ENCODE data around the gene FOXD4.
"Not testable (repeated sequence)": the region's sequence is repeated elsewhere in the genome, so short reads cannot be mapped to it uniquely, and the experiment has no call there.

FOXD4 gene

DNA sequence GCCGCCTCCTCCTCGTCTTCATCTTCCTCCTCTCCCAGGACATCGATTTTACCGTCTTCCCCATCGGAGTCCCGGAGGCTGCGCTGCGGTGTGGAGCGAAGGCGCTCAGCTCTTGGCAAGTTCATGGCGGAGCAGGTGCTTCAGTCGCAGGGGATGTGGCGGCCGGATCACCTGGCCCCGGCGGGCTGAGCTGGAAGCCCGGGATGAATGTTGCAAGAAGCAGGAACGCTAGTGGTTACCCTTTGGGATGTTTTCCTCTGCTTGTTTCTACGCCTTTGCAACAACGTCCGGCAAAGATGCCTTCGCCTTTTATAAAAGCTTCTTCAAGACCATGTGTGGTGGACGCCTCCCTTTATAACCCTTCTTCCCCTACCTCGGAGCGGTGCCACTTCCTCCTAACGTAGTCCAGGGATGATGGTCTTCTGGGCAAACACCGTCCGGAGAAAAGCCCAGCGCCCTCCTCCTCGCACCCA is at the start of gene FOXD4:
Gene FOXD4 (minus strand): TSS at position 423 of the 473 bp plus-strand sequence. CDS start 298 bp downstream, at position 125.
- not testable (repeated sequence) for DNase-seq

DNA sequence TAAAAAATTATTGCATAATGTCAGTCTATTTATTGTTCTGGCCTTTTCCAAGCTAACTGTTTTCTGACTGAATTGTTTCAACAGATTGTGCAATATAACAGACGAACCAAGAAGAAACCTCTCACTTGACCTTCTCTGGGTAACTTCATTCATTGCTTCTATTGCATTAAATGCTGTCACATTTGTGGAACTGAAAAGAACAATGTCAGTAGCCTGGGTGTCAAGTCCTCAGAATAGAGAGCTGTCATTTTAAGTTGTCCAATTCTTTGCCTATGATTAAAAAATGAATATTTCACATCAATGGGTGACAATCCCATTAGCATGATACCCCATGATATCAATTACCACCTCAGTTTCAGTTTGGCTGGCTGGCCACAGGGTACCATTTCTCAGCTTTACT is 41.7 kb upstream of the FOXD4 start:
- not testable (repeated sequence) for DNase-seq

DNA sequence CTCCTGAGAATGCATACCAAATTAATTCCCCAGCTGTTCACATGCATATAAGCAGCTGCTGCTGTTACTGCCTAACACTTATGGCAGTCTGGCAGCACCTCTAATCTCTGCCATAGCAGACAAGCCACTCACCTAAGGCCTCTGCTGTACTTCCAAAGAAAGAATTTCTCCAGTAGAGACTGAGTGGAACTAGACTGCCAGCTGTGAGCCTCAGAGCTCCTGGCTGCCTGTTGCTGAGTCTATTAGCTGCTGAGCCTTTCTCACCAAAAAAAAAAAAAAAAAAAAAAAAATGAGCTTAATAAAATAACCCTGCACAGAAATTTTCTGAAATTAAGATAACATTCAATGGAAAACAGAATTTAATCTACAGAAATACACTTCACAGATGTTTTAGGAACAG is 33.0 kb upstream of the FOXD4 start:
- not testable (repeated sequence) for DNase-seq

DNA sequence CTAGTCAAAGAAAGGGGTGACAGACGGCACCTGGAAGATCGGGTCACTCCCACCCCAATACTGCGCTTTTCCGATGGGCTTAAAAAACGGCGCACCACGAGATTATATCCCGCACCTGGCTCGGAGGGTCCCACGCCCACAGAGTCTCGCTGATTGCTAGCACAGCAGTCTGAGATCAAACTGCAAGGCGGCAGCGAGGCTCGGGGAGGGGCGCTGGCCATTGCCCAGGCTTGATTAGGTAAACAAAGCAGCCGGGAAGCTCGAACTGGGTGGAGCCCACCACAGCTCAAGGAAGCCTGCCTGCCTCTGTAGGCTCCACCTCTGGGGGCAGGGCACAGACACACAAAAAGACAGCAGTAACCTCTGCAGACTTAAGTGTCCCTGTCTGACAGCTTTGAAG is 21.7 kb upstream of the FOXD4 start:
- not testable (repeated sequence) for DNase-seq

DNA sequence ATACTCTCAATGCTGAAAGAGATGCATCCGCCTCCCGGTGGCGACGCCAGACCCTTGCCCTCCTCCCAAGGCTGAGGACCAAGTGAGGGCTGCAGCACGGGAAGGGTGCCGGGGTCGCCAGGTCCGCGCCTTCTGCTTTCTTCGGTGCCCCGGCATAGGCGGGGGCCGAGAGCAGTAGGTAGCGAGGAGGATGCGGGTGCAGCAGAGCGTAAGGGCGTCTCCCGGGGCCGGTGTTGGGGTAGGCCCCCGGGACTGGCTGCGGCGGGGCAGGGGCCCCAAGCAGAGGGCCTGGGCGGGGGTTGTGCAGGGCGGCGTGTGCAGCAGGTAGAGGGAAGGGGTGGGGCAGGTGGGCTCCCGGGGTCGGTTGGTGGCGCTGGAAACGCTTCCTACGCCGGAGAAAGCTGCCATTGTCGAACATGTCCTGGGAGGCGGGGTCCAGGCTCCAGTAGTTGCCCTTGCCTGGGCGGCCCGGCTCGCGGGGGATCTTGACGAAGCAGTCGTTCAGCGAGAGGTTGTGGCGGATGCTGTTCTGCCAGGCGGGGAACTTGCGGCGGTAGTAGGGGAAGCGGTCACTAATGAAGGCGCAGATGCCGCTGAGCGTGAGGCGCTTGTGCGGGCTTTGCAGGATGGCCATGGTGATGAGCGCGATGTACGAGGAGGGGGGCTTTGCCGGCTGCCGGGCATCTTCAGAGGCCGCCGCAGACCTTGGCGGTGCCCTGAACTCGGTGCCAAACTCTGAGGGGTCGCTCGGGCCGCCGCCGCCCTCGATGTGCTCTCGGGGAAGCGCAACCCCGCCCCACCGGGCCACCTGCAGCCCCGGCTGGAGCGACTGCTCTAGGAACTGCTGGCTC is 848 bp downstream of the FOXD4 start:
- not testable (repeated sequence) for DNase-seq

DNA sequence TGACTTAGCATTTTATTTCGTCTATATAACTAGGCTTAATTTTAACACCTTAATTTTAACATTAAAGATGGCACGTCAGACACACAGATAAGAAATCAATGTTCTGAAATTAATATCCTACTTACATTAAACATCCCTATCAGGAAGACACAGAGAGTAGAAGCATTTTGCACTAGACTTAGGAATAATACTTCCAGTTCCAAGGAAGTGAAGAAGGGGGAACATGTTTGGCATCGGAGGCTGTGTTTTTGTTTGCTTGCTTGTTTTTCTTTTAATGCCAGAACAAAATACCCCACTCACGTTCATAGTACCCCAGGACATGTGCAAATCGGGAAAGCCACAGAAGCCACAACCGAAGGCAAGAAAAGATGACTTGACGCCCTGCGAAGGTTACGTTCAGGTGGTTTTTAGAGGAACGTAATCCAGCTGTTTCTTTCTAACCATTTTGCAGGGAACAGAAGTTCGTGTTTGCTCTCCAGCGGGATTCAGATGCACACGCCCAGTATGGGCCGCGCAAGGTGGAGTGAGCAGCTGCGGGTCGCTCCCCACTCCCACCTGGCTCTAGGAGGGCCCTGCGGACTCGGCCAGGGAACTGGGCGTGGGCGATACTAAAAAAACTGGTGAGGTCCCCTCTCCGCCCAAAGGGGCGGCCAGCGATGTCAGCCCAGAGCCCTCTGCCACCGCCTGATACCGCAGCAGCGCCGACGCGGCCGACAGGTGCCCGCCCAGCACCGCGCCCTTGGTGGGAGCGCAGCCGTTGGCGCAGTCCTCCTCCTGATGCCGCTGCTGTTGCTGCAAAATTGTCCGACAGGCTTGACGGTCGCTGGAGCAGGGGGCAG is 1.8 kb downstream of the FOXD4 start:
- not testable (repeated sequence) for DNase-seq

DNA sequence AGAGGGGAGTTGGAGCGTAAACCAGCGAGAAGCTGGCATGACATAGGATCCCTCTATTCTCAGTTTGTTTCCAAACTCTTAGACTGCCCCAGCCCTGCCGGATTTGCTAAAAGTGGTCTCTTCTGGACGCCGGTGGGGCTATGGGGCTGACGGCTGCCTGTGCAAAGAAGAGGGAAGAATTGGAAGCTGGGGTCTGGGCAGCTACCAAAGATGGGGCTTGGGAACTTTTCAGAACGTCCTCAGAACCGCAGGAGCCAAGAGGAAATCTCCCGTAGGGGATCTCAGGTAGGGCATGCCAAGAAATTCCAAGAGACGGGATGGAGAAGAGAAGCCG is 3.1 kb downstream of the FOXD4 start:
- not testable (repeated sequence) for DNase-seq

DNA sequence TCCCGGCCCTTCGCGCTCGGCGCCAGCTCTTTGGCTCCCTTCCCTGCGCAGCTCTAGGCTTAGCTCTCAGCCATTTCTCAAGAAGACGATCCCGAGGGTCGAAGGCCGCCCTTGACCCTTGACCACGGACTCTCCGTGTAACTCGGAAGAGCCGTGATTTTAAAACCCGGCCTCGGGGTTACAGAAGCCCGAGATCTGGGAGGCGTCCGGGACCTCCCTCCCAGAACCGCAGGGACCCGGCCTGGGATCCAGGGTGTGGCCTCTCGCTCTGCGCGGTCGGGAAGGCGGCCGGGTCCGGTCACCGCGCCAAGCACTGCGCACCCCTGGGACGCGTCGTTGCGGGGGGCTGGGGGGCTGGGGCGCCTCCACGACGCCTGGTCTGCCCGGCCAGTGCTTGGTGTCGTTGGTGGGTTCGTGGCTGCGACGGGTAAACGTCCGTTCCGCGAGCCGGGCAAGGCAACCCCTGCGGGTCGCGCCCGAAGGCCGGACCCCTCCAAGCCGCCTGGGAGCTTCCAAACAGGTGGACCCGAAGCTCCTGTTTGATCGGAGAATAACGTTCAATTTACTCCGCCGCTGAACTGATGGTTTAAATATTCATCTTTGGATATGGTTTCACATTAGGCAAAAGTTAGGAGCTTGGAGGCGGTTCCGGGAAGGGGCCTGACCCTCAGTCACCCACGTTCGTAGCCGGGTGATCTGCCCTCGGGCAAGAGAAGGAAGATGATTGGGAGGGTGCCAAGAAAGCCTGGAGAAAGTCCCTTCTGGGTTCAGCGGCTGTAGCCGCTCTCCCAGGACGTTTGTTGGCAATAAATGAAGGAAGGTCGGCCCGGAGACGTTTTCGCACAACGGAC is 3.7 kb downstream of the FOXD4 start:
- DNase-seq: not testable (repeated sequence)

DNA sequence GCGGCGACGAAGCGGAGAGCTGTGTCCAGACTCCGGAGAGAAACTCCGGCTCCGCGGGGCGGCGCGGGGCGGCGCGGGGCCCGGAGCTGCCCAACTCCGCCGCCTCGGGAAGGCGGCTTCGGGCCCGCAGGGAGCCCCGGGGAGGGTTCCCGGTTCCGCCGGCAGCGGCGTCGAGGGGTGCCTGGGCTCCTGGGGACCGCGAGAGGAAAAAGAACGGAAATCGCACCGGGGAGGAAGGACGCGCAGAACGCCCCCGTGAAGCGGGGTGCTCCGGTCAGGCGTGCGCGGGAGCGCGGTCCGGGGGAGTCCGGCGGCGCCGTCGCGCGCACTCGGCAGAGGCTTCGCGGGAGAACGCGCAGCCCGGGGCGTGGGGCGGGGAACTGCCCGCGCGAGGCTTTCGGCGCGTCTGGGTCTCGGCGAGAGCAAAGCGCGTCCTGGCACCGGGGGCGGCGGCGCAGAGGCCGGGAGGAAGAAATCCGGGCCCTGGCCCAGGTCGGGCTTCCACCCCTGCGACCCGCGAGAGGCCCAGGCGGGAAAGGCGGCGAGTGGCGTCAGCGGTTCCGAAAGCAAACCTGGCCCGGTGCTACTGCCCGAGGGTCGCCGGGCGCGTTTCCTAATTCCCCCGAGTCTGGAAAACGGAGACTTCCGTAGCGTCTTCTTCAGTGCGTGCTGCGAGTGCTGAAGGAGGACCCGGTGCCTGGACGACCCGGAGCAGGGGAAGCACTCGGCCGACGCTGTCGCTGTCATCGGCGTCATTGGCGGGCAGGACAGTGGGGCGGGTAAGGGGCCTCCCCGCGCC is 4.5 kb downstream of the FOXD4 start:
- not testable (repeated sequence) for DNase-seq

DNA sequence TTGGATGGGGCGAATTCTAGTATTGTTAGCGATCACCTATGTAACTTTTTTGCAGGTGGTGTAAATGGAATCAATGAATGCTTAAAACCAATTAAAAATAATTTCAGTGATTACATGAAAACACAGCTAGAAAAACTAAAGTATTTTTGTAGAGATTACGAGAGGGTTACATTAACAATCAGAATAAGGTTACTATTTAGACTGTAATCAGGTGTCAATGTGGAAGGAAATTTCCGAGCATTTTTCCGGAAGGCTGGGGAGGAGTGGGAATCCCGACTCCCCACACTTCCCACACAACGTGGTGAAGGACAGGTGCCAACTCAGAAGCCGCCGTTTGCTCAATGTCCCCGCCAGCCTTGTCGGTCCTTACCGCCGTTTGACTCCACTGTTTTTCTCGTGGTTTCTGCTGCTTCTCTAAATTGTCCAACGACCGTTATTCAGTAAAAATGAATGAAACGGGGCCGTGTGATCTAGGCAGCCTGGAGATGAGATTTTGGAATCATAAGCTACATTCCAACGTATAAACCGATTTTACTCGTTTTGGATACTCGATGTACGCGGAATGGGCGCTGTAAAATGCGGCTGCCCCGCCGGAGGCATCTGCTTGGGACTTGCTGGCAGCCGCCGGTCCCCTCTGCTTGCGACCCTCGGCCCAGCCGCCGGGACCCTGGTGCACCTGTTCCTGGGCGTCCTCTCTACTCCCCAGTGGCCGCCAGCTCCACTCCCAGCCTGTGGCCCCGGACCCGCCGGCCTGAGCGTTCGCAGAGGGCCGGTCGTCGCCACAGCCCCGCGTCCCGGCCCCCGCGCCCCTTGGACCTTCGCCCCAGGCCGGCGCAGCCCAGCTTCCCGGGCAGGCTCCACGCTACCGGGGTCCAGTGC is 5.4 kb downstream of the FOXD4 start:
- not testable (repeated sequence) for DNase-seq

DNA sequence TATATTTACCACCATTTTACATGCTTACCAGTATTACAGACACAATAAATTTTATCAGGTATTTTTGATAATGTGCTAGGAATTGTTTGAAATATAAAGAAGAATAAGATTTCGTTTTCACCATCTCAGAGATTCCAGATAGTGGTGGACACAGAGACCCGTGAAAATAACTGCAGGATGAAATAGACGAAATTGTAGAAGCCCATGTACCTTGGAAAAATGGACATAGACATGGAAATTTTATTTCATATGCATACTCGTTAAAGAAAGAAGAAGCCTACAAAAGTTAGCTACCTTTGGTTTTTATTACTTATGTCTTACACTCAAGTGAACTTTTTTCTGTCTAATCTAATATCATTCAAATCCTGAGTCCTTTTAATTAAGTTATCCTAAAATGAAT is 7.5 kb downstream of the FOXD4 start:
- DNase-seq: not testable (repeated sequence)

DNA sequence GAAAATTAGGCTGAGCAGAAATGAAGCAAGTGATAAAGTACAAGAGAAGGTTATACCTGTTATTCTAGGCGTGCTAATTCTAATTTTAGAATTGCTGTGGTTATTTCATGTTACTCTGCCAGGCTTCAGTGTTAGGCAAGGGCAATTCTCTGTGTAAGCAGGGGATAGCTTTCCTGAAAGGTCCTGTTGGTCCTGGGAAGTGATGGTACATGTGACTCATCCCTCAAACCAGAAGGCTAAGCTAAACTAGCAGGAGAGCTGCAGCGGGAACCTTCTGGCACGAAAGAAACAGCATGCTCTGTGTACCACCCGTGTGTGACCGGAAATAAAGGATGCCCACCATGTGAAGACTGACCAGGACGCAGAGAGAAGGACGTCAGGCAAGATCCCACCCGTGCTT is 8.7 kb downstream of the FOXD4 start:
- DNase-seq: not testable (repeated sequence)

DNA sequence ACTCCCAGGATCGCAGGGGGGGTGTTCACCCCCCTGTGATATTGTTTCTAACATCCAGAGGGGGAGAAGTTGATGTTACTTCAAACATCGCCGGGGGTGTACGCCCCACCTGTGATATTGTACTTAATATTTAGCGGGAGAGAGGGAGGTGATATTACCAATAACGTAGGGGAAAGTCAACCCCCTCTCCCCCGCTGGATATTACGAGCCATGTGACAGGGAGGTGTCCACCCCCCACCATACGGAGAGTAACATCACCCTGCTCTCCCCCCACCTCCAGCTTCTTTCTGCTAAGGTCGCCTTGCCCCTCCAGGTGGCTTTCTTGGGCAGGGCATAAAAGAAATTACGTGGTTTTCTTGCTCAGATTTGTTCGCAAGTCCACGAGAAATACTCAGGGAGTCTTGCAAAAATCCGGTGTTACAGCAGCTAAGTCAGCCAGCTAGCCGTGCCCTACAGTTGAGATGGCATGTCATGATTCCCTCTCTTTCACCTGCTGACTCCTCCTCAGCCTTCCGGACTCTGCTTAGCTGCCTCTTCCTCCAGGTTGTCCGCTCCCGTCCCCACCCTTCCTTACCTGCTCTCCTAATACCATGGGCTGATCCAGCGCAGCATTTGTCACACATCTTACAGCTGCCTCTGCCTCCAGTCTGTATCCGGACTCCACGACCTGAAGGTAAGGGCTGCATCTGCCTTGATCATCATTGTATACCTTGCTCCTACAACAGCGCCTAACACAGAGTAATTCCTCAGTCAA is 9.3 kb downstream of the FOXD4 start:
- not testable (repeated sequence) for DNase-seq

DNA sequence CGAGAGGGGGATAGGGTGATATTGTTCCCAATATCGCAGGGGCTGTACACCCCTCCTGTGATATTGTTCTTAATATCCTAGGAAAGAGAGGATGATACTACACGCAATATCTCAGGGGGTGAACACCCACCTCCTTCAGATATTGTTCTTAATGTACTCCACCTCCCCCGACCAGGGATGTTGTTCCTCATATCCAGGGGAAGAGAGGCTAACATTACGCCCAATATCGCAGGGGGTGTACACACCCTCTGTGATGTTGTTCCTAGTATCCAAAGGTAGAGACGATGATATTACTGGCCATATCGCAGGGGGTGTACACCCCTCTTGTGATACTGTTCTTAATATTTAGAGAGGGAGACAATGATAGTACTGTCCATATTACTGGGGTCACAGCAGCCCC is 12.2 kb downstream of the FOXD4 start:
- DNase-seq: not testable (repeated sequence)

DNA sequence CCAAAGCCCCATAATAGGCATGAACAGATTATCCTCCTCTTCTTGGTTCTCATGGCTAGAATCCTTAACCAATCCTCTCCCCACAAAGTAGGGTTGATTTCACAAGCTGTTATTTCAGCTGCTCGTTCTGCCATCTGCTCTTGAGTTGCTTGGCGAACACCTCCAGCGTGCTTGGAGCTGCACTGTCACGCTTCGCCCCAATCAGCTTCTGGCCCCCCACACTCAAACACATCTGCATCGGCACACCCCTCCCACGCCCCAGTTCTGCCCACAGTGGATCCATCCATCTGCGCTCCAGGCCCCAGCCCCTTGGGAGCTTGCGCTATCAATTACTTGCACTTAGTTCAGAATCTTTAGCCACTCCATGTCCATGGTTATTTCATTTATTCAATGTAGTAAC is 17.8 kb downstream of the FOXD4 start:
- DNase-seq: not testable (repeated sequence)

DNA sequence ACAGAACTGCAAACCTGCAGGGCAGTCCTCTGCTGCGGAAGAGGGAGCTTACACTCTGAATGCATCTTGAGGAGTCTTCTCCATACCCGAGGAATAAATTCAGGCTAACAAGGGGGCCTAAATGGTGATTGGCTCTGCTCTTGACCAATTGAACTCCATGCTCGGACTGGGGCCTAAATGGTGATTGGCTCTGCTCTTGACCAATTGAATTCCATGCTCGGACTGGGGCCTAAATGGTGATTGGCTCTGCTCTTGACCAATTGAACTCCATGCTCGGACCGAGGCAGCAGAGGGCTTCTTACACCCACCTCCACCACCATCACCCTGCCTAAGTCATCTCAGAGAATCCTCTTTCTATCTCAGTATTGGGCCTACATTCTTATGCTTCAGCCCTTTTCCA is 18.4 kb downstream of the FOXD4 start:
- not testable (repeated sequence) for DNase-seq

DNA sequence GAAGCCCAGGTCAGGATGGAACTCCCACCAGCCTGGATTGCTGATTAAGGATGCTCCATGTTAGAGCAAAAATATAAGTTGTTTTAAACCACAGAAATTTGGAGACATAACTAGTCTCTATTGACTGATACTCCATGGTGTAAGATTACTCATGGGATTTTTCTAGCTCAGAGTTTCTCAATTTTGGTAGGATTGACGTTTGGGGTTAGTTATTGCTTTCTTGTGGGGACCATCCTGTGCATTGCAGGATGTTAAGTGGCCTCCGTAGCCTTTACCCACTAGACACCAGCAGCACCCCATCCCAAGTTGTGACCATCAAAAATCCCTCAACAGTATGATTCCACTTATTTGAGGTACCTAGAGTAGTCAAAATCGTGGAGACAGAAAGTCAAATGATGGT is 19.4 kb downstream of the FOXD4 start:
- not testable (repeated sequence) for DNase-seq

DNA sequence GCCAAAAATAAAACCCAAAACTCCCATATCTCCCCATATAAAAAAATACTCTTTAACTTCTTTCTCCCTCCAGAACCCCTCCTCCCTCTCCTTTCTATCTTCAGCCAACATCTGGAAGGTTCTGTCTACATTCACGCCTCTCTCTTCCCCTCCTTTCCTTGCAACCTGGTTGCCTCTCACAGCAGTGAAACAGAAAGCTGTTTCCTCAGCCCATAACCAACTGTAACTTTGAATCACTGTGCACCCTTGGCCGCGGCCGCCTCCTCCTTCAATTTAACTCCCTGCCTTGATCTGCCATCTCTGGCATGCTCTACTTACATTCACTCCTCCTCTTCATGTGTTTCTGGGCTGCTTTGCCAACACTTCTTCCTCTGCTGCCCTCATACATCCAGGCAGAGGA is 23.2 kb downstream of the FOXD4 start:
- not testable (repeated sequence) for DNase-seq

DNA sequence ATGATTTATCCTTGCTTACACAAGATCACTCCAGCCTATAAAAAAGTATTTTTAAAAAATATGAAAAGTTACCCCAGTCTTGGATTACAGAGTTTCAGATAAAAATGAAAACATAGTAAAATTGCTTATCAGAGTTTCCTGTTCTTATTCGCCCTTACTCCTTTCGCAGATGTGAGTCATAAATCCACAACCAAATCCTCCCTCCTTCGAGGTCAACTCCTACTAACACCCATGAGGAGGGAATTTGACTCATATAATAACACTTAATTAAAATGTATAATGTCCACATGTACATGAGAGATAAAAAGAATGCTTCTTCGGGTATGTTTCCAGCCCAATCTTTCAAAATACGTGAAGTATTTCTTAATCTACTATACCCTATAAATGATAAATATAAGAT is 23.9 kb downstream of the FOXD4 start:
- DNase-seq: not testable (repeated sequence)

DNA sequence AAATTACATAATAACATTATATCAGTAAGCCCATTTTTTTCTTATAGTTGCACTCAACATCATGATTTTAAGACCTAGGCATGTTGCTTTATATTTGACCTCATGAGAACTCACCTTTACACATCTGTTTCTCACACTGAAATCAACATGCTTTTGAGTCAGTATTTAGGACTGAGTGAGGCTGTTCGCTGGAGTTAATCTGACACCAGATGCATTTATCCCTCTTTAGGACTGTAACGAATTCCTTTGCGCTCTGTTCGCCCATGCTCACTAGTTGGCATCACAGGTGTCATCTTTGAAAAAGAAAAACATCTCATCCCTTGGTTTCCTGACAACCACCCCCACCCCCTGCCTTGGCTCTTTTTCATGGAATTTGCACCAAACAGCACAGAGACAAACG is 24.3 kb downstream of the FOXD4 start:
- not testable (repeated sequence) for DNase-seq

Data from 8988T (cell line).